GM12891 (cell line): ENCODE data around the gene SEPSECS. TPM values are rescaled to one million over a fixed set of nuclear protein-coding genes. Genes with fewer than 3 reads are reported as not detected.

Experiments used
- DNase-seq: peaks from one replicate; pipeline ENCODE4 v3.0.0; 2011; ENCODE audit warnings: low spot score; ENCODE audit not compliant: insufficient read length
- FAIRE-seq: peaks from 2 replicates; lab custom pipeline; 2011; peaks lifted over from hg19 to GRCh38; lab: Jason Lieb, UNC
- PAX5 ChIP-seq: IDR thresholded peaks from 2 replicates; pipeline ENCODE4 v1.6.1; 2011; ENCODE audit warnings: low read length, moderate library complexity, mild to moderate bottlenecking; ENCODE audit not compliant: insufficient read depth, severe bottlenecking
- POLR2A ChIP-seq: IDR thresholded peaks from 2 replicates; pipeline ENCODE4 v1.6.1; 2011; ENCODE audit warnings: low read depth, low read length, control low read depth
- POLR2AphosphoS5 ChIP-seq: IDR thresholded peaks from 2 replicates; pipeline ENCODE4 v1.6.1; 2011; ENCODE audit warnings: low read depth, low read length, control low read depth
- POU2F2 ChIP-seq: IDR thresholded peaks from 2 replicates; pipeline ENCODE4 v1.6.1; 2011; ENCODE audit warnings: low read depth, mild to moderate bottlenecking, control low read depth, low read length, moderate library complexity
- SPI1 ChIP-seq: IDR thresholded peaks from 2 replicates; pipeline ENCODE4 v1.6.1; 2011; ENCODE audit warnings: low read depth, low read length, control low read depth
- TAF1 ChIP-seq: IDR thresholded peaks from 2 replicates; pipeline ENCODE4 v1.6.1; 2011; ENCODE audit warnings: low read depth, low read length, control low read depth
- polyA plus RNA-seq: library from polyadenylated mRNA; unstranded; fragments of >200 nt; gene quantifications from one replicate; pipeline ENCODE4 v1.2.1, GENCODE V29; 2012; ENCODE audit warnings: low read depth, missing spikeins, inconsistent platforms; ENCODE audit not compliant: missing spikeins

SEPSECS gene
- 2.5 TPM for polyA plus RNA-seq

GRCh38 chr4:25159837-25160713 lies at the start of gene SEPSECS:
TSS of gene SEPSECS (minus strand) at chr4:25160449. CDS start at chr4:25160369, 80 bp downstream.
- TF ChIP-seq POLR2AphosphoS5, result peak; percentile 90
- 0 out of 2 replicates have a peak, but pooled peaks have one; percentile 57 for TF ChIP-seq SPI1
- no peak for TF ChIP-seq PAX5
- peak; percentile 77 for TF ChIP-seq TAF1
- TF ChIP-seq POU2F2, result no peak; the same call in 1 of the 2 replicates
- TF ChIP-seq POLR2A, result peak; percentile 86
- FAIRE-seq (peak; percentile 99), DNase-seq (peak; percentile 54)

GRCh38 chr4:25209702-25210101 lies 49.5 kb upstream of the SEPSECS start:
- FAIRE-seq (no peak), DNase-seq (no peak)
- no peak for TF ChIP-seq POU2F2
- no peak for TF ChIP-seq POLR2A
- TF ChIP-seq POLR2AphosphoS5, result no peak
- no peak for TF ChIP-seq SPI1

- TF ChIP-seq PAX5, result no peak
- no peak for TF ChIP-seq TAF1
- no peak for TF ChIP-seq POLR2A
- no peak for TF ChIP-seq POU2F2
- no peak for TF ChIP-seq SPI1
- no peak for TF ChIP-seq POLR2AphosphoS5
- FAIRE-seq (peak; percentile 35), DNase-seq (no peak)
Measured at GRCh38 chr4:25207997-25208396, 47.7 kb upstream of the SEPSECS start.

- TF ChIP-seq POU2F2 (no peak), PAX5 (no peak)
- FAIRE-seq (no peak), DNase-seq (no peak)
Measured at GRCh38 chr4:25198713-25199112, 38.5 kb upstream of the SEPSECS start.

GRCh38 chr4:25190407-25190806 lies 30.2 kb upstream of the SEPSECS start:
- DNase-seq (no peak), FAIRE-seq (no peak)
- no peak for TF ChIP-seq TAF1
- TF ChIP-seq PAX5, result no peak
- no peak for TF ChIP-seq POU2F2
- no peak for TF ChIP-seq POLR2A
- no peak for TF ChIP-seq POLR2AphosphoS5
- no peak for TF ChIP-seq SPI1

GRCh38 chr4:25184056-25184455 lies 23.8 kb upstream of the SEPSECS start:
- DNase-seq (no peak), FAIRE-seq (no peak)
- no peak for TF ChIP-seq PAX5
- TF ChIP-seq POU2F2, result no peak
- TF ChIP-seq POLR2A, result no peak
- no peak for TF ChIP-seq TAF1
- no peak for TF ChIP-seq SPI1
- no peak for TF ChIP-seq POLR2AphosphoS5

GRCh38 chr4:25182937-25183336 lies 22.7 kb upstream of the SEPSECS start:
- DNase-seq, result no peak
- no peak for FAIRE-seq
- no peak for TF ChIP-seq POLR2AphosphoS5
- no peak for TF ChIP-seq POLR2A
- TF ChIP-seq TAF1, result no peak
- TF ChIP-seq PAX5, result no peak
- TF ChIP-seq POU2F2, result no peak
- TF ChIP-seq SPI1, result no peak

- DNase-seq (no peak), FAIRE-seq (no peak)
- no peak for TF ChIP-seq PAX5
- TF ChIP-seq SPI1, result no peak
- no peak for TF ChIP-seq POU2F2
- no peak for TF ChIP-seq POLR2AphosphoS5
- TF ChIP-seq POLR2A, result no peak
- no peak for TF ChIP-seq TAF1
Measured at GRCh38 chr4:25180524-25181131, 20.4 kb upstream of the SEPSECS start.

GRCh38 chr4:25178838-25179261 lies 18.6 kb upstream of the SEPSECS start:
- TF ChIP-seq TAF1 (no peak), PAX5 (no peak), POU2F2 (no peak), POLR2A (no peak), SPI1 (no peak), POLR2AphosphoS5 (no peak)
- no peak for DNase-seq
- FAIRE-seq, result no peak

GRCh38 chr4:25177147-25177546 lies 16.9 kb upstream of the SEPSECS start:
- FAIRE-seq, result no peak
- no peak for TF ChIP-seq SPI1
- no peak for DNase-seq
